ENCODE measurements around the gene PSMA1.

DNA sequence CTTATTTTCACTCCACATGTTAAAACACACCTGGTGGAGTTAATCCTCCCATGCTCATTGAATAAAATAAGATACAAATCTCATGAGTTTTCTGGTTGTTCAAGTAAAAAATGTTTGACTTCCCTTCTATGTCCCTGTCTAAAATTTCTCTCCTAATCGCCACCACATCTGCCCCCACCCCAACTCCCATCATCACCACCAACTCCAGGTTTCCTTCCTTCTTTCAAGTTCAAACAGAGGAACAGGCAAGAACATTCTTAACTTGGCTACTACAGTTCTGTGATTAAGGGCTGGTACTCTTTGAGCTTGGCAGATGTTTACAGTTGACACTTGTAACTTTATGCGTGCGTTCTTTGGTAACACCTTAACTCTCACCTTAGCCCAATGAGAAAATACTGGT, 9.1 kb upstream of the PSMA1 start:
- TF ChIP-seq POLR2A (IDR thresholded peaks at IDR 0.05) = no peak
- TF ChIP-seq, protein P1, sequence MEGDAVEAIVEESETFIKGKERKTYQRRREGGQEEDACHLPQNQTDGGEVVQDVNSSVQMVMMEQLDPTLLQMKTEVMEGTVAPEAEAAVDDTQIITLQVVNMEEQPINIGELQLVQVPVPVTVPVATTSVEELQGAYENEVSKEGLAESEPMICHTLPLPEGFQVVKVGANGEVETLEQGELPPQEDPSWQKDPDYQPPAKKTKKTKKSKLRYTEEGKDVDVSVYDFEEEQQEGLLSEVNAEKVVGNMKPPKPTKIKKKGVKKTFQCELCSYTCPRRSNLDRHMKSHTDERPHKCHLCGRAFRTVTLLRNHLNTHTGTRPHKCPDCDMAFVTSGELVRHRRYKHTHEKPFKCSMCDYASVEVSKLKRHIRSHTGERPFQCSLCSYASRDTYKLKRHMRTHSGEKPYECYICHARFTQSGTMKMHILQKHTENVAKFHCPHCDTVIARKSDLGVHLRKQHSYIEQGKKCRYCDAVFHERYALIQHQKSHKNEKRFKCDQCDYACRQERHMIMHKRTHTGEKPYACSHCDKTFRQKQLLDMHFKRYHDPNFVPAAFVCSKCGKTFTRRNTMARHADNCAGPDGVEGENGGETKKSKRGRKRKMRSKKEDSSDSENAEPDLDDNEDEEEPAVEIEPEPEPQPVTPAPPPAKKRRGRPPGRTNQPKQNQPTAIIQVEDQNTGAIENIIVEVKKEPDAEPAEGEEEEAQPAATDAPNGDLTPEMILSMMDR (IDR thresholded peaks at IDR 0.05) = no peak

Measured in testis (tissue), 2 donors.